ENCODE results near the gene JOSD1.

- TF ChIP-seq CTCF (IDR thresholded peaks at IDR 0.05; ENCODE audit: borderline replicate concordance, extremely low read depth, low read length, poor library complexity, severe bottlenecking) (no peak), EZH2 (IDR thresholded peaks at IDR 0.05; ENCODE audit: borderline replicate concordance, low read depth, low read length, severe bottlenecking) (no peak)
Measured at GRCh38 chr22:38748487-38749136, 47.9 kb upstream of the JOSD1 start.

Data from DND-41 (cell line).